Type B pancreatic cell (in vitro differentiated cells): ENCODE data around the gene DIP2A. TPM values are rescaled to one million over a fixed set of nuclear protein-coding genes. Genes with fewer than 3 reads are reported as not detected.

Source experiments
- DNase-seq: peaks from one replicate; pipeline ENCODE4 v3.0.0; 2021; ENCODE audit warnings: mixed read lengths; ENCODE audit not compliant: unreplicated experiment; ENCODE audit errors: extremely low spot score
- H3K27ac Mint-ChIP-seq: 2 replicates; pipeline ENCODE4 v1.8.0; 2021; ENCODE audit warnings: mild to moderate bottlenecking, mixed read lengths
- H3K27me3 Mint-ChIP-seq: 2 replicates; pipeline ENCODE4 v1.8.0; 2021; ENCODE audit warnings: mixed read lengths
- H3K36me3 Mint-ChIP-seq: 2 replicates; pipeline ENCODE4 v1.8.0; 2021; ENCODE audit warnings: mixed read lengths
- H3K4me1 Mint-ChIP-seq: one replicate; pipeline ENCODE4 v1.8.0; 2021; ENCODE audit warnings: mixed read lengths; ENCODE audit not compliant: unreplicated experiment
- H3K4me3 Mint-ChIP-seq: 2 replicates; pipeline ENCODE4 v1.8.0; 2021; ENCODE audit warnings: mild to moderate bottlenecking, mixed read lengths
- H3K9me3 Mint-ChIP-seq: 2 replicates; pipeline ENCODE4 v1.8.0; 2021; ENCODE audit warnings: mixed read lengths
- CTCF ChIP-seq: fragments of 200-600 bp; sonication (generic); conservative IDR thresholded peaks from 2 replicates; pipeline ENCODE4 v1.5.0; 2021; ENCODE audit warnings: antibody characterized with exemption, mild to moderate bottlenecking
- total RNA-seq: library from RNA; stranded (reverse); gene quantifications from 2 replicates; pipeline ENCODE4 v1.2.1, GENCODE V29; 2021; ENCODE audit warnings: low replicate concordance

Gene DIP2A
- total RNA-seq, 1 donor from 2014 or later, result 49.4 TPM

- TF ChIP-seq CTCF, result no peak
- no peak for DNase-seq
- no peak overlapping the region for H3K4me3 Mint-ChIP-seq
- H3K4me1 Mint-ChIP-seq, result no peaks in the 10 kb centered on the region
- no peak overlapping the region for H3K27ac Mint-ChIP-seq
- H3K36me3 Mint-ChIP-seq, result no peaks in the 10 kb centered on the region
- no peaks in the 10 kb centered on the region for H3K27me3 Mint-ChIP-seq
- H3K9me3 Mint-ChIP-seq, result no peaks in the 10 kb centered on the region
These were observed 34.6 kb upstream of the DIP2A start for GRCh38 chr21:46424039-46424591.

- no peaks in the 10 kb centered on the region for H3K9me3 Mint-ChIP-seq
- no peak for DNase-seq
- H3K4me1 Mint-ChIP-seq, result no peaks in the 10 kb centered on the region
- no peak overlapping the region for H3K4me3 Mint-ChIP-seq
- TF ChIP-seq CTCF, result no peak
- H3K36me3 Mint-ChIP-seq, result no peaks in the 10 kb centered on the region
- no peaks in the 10 kb centered on the region for H3K27me3 Mint-ChIP-seq
- H3K27ac Mint-ChIP-seq, result no peak overlapping the region
These were observed 34.1 kb upstream of the DIP2A start for GRCh38 chr21:46424621-46425020.

GRCh38 chr21:46425041-46425440 lies 33.6 kb upstream of the DIP2A start:
- Mint-ChIP-seq H3K4me1 (no peaks in the 10 kb centered on the region), H3K36me3 (no peaks in the 10 kb centered on the region), H3K9me3 (no peaks in the 10 kb centered on the region), H3K27me3 (no peaks in the 10 kb centered on the region), H3K27ac (no peak overlapping the region), H3K4me3 (no peak overlapping the region)
- TF ChIP-seq CTCF, result no peak
- DNase-seq, result no peak

- Mint-ChIP-seq H3K36me3 (no peaks in the 10 kb centered on the region), H3K4me1 (no peaks in the 10 kb centered on the region), H3K4me3 (no peak overlapping the region), H3K27ac (no peak overlapping the region), H3K9me3 (no peaks in the 10 kb centered on the region), H3K27me3 (no peaks in the 10 kb centered on the region)
- DNase-seq, result no peak
- no peak for TF ChIP-seq CTCF
These were observed 33.1 kb upstream of the DIP2A start for GRCh38 chr21:46425571-46425970.

- H3K27me3 Mint-ChIP-seq, result no peaks in the 10 kb centered on the region
- no peaks in the 10 kb centered on the region for H3K4me1 Mint-ChIP-seq
- no peak for DNase-seq
- H3K27ac Mint-ChIP-seq, result no peak overlapping the region
- no peak for TF ChIP-seq CTCF
- no peak overlapping the region for H3K4me3 Mint-ChIP-seq
- peaks cover 5% of the 10 kb centered on the region for H3K36me3 Mint-ChIP-seq
- no peaks in the 10 kb centered on the region for H3K9me3 Mint-ChIP-seq
These were observed 32.2 kb upstream of the DIP2A start for GRCh38 chr21:46426313-46427046.
